ENCODE results near the gene LYPD6B. TPM values are rescaled to one million over a fixed set of nuclear protein-coding genes. Genes with fewer than 3 reads are reported as not detected.

Gene LYPD6B
- total and polyA plus RNA-seq, 2 donors (not counting 1 experiment from before 2014, with no cell fraction given) = 1.5 to 2.7 TPM

GRCh38 chr2:149173220-149173619 is 134.7 kb downstream of the LYPD6B start:
- no peak for TF ChIP-seq EZH2 (IDR thresholded peaks at IDR 0.05; ENCODE audit: borderline replicate concordance, insufficient read depth, low read depth, low read length, poor library complexity, severe bottlenecking)
- no peak for TF ChIP-seq CTCF (IDR thresholded peaks at IDR 0.05)
- no peaks in the 10 kb centered on the region for H3K4me1 Mint-ChIP-seq
- Histone ChIP-seq H3K27ac (ENCODE audit: low read length in 2 of 2) (no peak overlapping the region), H3K9ac (ENCODE audit: low read length) (no peak overlapping the region), H3K79me2 (ENCODE audit: control insufficient read depth, insufficient read depth, low read length) (no peaks in the 10 kb centered on the region), H2AFZ (ENCODE audit: insufficient read depth, low read depth, low read length, poor library complexity, severe bottlenecking) (no peak overlapping the region), H3K4me1 (ENCODE audit: control insufficient read depth in 2 of 2, insufficient read depth in 2 of 2, low read length in 2 of 2) (no peaks in the 10 kb centered on the region), H4K20me1 (ENCODE audit: control insufficient read depth, insufficient read depth, low read length, poor library complexity, severe bottlenecking) (no peaks in the 10 kb centered on the region), H3K36me3 (replicated peaks in 1 of 2; ENCODE audit: control extremely low read depth in 1 of 2, control insufficient read depth in 1 of 2, extremely low read depth in 1 of 2, insufficient read depth in 2 of 2, low read length in 1 of 2) (no peaks in the 10 kb centered on the region), H3K4me2 (replicated peaks; ENCODE audit: low read depth, low read length, poor library complexity, severe bottlenecking) (no peak overlapping the region), H3K4me3 (ENCODE audit: control extremely low read depth in 1 of 5, extremely low read depth in 1 of 5, insufficient read depth in 1 of 5, low read depth in 2 of 5, low read length in 4 of 5) (no peak overlapping the region), H3K9me3 (ENCODE audit: control extremely low read depth in 1 of 3, control insufficient read depth in 2 of 3, insufficient read depth in 1 of 3, low read length in 2 of 3) (peaks cover 0 to 8% (median 0%) of the 10 kb centered on the region in 3 donors), H3K27me3 (replicated peaks in 1 of 4; ENCODE audit: control extremely low read depth in 1 of 4, control insufficient read depth in 3 of 4, insufficient read depth in 4 of 4, low read length in 3 of 4) (peaks cover 0 to 12% (median 0%) of the 10 kb centered on the region in 4 experiments)
- no CpG with 5 or more reads among the region's 3 CpGs for WGBS (ENCODE audit: insufficient coverage)
- intact Hi-C loops (cut with micrococcal nuclease) = no loop called here
- no peak overlapping the region for H3K27ac Mint-ChIP-seq
- no peak for DNase-seq
- no peak overlapping the region for H3K4me3 Mint-ChIP-seq
- ChIA-PET CTCF (no interaction called here), POLR2A (no interaction called here)
- peaks cover 11% of the 10 kb centered on the region for H3K27me3 Mint-ChIP-seq
- no peak for ATAC-seq (ENCODE audit: low read depth)
- peaks cover 3% of the 10 kb centered on the region for H3K9me3 Mint-ChIP-seq (ENCODE audit: insufficient read depth)

GRCh38 chr2:149175956-149176355 is 137.5 kb downstream of the LYPD6B start:
- intact Hi-C loops (cut with micrococcal nuclease) = no loop called here
- H3K27ac Mint-ChIP-seq = no peak overlapping the region
- no peaks in the 10 kb centered on the region for H3K4me1 ChIP-seq (ENCODE audit: control insufficient read depth in 2 of 2, insufficient read depth in 2 of 2, low read length in 2 of 2)
- H3K27me3 Mint-ChIP-seq = peaks cover 12% of the 10 kb centered on the region
- no peak for DNase-seq
- no peaks in the 10 kb centered on the region for H3K36me3 ChIP-seq (replicated peaks in 1 of 2; ENCODE audit: control extremely low read depth in 1 of 2, control insufficient read depth in 1 of 2, extremely low read depth in 1 of 2, insufficient read depth in 2 of 2, low read length in 1 of 2)
- H3K27ac ChIP-seq (ENCODE audit: low read length in 2 of 2) = no peak overlapping the region
- no peak overlapping the region for H3K4me2 ChIP-seq (replicated peaks; ENCODE audit: low read depth, low read length, poor library complexity, severe bottlenecking)
- no peak for ATAC-seq (ENCODE audit: low read depth)
- no CpG with 5 or more reads among the region's 2 CpGs for WGBS (ENCODE audit: insufficient coverage)
- no peak overlapping the region for H3K9ac ChIP-seq (ENCODE audit: low read length)
- H2AFZ ChIP-seq (ENCODE audit: insufficient read depth, low read depth, low read length, poor library complexity, severe bottlenecking) = no peak overlapping the region
- no peaks in the 10 kb centered on the region for H3K79me2 ChIP-seq (ENCODE audit: control insufficient read depth, insufficient read depth, low read length)
- TF ChIP-seq CTCF (IDR thresholded peaks at IDR 0.05) = no peak
- peaks cover 0 to 4% (median 0%) of the 10 kb centered on the region in 4 experiments for H3K27me3 ChIP-seq (replicated peaks in 1 of 4; ENCODE audit: control extremely low read depth in 1 of 4, control insufficient read depth in 3 of 4, insufficient read depth in 4 of 4, low read length in 3 of 4)
- ChIA-PET POLR2A (no interaction called here), CTCF (no interaction called here)
- H3K4me3 ChIP-seq (ENCODE audit: control extremely low read depth in 1 of 5, extremely low read depth in 1 of 5, insufficient read depth in 1 of 5, low read depth in 2 of 5, low read length in 4 of 5) = no peak overlapping the region
- H3K9me3 ChIP-seq (ENCODE audit: control extremely low read depth in 1 of 3, control insufficient read depth in 2 of 3, insufficient read depth in 1 of 3, low read length in 2 of 3) = peaks cover 0 to 8% (median 0%) of the 10 kb centered on the region in 3 donors
- no peaks in the 10 kb centered on the region for H3K4me1 Mint-ChIP-seq
- H3K4me3 Mint-ChIP-seq = no peak overlapping the region
- peaks cover 3% of the 10 kb centered on the region for H3K9me3 Mint-ChIP-seq (ENCODE audit: insufficient read depth)
- H4K20me1 ChIP-seq (ENCODE audit: control insufficient read depth, insufficient read depth, low read length, poor library complexity, severe bottlenecking) = no peaks in the 10 kb centered on the region

Data from B cell (primary cell).